DMS53 (cell line): ENCODE data around the gene MKNK1.

ENCODE experiments used
- DNase-seq: peaks from one replicate; lab custom pipeline; 2025; lab: John Stamatoyannopoulos, UW

MKNK1 gene

DNA sequence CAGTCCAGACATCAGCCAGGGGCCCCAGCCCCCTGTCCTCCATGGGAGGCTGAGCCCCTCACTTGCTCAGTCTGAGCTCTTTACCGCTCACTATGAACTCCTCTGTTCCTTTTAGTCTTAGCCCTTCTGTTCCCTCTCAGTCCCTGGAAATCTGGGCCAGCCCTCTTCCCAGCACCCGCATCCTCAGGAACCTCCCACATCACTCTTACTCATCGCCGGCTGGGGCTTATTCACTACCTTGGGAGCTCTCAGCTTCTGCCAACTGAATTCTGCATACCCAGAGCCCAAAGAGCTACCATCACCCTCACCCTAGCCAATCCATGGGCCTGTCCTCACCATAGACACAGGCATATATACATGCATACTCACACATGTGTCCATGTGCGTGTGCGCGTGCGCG is 64.1 kb downstream of the MKNK1 start:
- DNase-seq, result peak; percentile 33

DNA sequence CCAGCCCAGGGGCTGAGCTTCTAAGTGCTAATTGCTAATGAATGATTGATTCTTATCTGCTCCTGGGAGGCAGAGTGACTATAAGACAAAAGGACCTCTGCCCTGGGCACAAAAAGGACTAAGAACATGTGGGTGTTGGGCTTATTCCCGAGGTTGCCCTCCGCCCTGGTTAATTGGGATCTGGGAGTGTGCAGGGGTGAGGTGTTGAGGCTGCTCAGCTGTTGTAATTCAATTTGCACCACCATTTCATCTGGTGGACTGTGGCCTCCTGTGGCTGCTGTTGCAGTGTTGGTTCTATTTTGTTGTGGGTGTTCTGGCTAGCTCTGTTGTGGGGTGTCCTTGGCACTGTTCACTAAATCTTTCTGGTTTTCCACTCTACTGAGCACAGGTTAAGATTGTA is 65.9 kb downstream of the MKNK1 start:
- DNase-seq, result no peak

DNA sequence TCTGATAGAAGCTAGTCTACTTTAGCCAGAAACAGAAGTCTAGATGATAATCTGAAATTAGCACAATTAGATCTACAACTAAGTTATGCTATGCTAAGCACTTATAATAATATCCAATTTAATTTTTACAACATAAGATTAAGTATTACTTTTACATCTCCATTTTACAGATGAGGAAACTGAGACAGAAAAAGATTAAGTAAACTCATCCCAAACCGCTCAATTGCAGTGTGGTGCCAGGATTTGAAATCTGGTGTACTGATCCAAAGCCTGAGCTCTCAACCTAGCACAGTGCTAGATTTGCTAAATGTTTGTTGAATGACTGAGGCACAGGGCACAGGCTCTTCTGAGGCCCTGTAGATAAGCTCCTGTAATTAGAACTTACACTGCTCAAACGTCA is 66.4 kb downstream of the MKNK1 start:
- DNase-seq, result no peak

DNA sequence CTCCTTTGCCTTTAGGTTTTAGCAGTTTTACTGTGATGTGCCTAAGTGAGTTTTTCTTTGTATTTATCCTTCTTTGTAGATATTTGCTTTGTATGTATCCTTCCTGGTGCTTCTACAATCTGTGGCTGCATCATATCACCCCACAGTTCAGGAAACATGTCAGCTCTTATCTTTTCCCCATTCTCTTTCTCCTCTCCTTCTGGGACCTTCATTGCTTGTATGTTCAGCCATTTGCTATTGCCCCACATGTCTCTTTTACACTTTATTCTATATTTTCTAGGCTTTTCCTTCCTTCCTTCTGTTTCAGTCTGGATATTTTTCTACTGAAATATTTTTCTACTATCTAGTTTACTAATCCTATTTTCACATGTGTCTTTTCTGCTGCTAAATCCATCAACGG is 67.5 kb downstream of the MKNK1 start:
- DNase-seq, result no peak

DNA sequence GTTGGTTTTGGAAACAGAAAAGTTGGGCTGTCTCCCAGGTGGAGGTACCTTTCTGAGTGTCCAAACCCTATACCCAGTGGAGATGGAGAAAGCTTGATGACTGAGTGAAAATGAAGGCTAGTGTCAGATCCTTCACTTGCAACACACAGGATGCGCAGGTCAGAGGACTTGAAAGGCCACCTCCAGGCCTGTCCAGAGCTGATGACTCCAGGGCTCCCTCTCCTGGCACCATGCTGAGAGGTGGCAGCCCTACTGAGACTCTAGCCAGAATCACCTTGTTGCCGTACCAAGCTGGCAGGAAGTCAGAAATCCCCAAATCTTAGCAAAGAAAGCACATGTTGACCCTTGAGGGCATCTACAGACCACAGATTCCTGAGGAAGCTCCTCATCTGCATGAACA is 69.0 kb downstream of the MKNK1 start:
- DNase-seq, result peak; percentile 92

DNA sequence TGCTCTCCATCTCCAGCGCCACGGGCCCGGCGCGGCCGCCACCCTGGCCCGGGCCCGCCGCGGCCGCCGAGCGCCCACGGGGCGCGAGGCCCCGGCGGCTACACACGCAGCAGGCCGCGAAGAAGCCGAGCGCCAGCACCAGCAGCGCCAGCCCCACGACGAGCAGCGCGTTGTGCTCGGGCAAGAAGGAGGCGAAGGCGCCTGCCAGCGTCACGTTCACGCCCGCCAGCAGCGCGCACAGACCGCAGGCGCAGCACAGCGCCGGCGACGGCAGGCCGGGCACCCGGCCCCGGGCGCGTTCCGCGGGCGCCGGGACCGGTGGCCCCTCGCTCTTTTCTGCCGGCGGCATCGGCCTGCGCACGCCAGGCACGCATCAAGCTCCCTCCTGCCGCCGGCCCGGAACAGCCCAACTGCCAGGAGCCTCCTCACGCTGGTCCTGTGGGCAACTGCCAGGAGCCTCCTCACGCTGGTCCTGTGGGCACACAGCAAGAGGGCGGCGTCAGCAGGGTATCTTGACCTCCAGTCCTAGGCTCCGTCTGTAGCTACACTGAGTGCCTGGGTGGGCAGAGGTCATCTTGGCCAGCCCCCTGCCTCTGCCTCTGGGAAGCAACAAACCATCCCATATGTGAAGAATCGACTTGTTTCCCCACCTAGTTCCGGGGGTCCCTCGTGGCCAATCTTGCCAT is 70.7 kb downstream of the MKNK1 start:
- peak; percentile 74 for DNase-seq

DNA sequence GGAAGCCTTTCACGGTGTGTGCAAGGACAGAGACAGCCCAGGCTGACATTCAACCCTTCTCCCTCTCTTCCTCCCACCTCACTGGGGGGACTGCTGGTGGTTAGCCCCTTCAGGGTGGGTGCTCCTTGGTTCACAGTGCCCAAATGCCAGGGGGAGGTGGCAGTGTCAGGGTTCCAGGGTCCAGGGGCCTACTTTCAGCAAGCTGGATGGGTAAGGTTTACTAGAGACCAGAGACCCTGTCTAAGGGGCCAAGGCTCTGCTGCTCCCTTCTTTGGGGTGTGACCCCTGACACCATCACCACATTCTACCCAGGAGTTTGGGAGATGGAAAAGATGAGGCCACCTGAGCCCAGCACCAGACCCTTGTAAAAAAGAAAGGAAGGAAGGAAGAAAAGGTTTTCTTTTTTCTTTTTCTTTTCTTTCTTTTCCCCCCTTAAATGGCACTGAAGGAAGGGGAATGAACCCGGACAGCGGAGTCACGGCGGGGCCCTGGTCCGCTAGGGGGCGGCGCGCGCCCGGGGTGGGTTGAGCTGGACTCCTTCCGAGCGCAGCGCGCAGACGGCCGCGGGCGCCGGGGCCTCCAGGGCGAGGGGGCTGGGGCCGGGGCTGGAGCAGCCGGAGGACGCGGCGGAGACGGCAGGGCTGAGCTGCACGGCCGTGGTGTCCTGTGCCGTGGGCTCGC is 71.4 kb downstream of the MKNK1 start:
- DNase-seq, result peak; percentile 76

DNA sequence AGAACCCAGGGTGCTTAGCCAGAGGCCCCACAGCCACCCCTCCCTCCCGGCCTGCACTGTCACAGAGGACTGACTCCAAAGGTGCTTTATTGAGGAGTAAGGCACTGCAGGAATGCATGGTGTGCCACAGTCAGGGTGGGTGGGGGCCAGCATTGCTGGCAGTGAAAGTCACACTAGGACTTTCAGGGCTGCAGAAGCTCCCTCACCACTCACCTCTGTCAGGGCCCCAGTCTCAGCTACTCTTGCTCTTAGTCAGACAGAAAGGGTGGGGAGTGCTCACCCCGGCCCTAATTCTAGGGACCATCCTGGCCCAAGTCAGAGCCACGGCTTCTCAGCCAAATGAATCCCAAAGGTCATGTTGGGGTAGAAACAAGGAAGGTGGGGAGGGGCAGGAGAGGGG is 72.0 kb downstream of the MKNK1 start:
- no peak for DNase-seq

DNA sequence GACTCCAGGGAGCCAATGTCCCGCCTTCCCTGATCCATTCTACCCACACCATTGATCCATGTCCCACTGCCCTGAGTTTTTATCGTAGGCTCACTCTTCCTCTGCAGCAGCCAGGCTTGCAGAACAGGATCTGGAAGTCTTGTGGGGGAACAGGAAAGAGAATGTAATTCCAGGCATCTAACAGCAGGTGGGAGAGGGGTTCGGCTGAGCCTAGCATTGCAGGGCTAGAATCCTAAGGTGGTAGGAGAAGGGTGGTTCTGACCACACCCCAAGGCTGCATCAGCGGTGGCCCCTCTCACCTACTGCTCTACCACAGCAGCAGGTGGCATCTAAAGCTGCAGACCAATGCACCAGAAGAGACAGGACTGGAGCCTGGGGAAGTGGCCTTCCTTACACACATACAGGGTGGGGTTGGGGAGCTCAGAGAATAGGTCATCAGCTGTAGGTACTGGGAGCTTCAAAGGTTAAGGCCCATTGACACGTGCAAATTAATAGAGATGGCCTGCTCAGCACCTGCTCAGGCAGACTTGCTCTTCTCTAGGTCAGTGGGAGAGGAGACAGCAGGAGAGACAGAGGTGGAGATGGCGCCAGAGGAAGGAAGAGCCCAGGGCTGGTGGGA is 73.2 kb downstream of the MKNK1 start:
- DNase-seq, result peak; percentile 47

DNA sequence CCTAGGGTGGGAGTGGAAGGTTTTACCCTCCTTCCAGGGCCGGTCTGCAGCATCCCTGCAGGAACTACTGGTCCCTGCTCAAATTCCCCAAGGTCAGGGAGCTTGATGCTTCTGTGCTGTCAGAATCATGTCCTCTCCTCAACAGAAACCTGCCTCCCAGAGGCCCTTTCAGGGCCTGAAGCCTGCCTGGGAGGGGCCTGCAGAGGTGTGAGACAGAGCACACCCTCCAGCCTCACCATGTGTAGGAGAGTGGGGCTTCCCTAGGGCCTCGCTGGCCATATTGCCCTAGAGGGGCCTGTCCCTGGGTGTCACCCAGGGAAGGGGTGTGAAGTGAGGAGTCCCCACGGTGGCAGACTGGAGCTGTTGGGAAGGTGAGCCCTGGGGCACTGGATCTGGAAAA is 73.8 kb downstream of the MKNK1 start:
- DNase-seq, result no peak

DNA sequence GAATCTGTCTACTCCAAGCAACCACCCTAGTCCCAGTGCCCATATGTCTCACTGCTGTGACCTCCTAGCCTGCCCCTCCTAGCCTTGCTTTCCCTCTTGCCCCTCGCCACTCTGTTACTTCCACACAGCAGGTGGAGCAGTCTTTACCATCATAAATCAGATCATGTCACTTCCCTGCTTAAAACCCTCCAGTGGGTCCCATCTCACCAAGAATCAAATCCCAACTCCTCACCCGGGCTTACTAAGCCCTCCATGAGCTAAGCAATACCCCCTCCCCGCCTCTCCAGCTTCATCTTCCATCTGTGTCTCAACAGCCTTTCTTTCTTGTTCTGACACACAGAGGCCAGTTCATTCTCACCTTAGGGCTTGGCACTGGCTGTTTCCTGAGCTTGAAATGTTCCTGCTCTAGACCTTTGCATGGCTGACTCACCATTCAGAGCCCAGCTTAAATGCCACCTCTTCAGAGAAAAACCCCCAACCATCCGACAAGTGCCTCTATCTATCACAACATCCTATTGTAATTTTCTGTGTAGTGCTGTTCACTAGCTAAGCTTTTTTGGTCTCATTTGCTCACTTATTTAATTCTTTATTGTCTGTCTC is 74.9 kb downstream of the MKNK1 start:
- no peak for DNase-seq

DNA sequence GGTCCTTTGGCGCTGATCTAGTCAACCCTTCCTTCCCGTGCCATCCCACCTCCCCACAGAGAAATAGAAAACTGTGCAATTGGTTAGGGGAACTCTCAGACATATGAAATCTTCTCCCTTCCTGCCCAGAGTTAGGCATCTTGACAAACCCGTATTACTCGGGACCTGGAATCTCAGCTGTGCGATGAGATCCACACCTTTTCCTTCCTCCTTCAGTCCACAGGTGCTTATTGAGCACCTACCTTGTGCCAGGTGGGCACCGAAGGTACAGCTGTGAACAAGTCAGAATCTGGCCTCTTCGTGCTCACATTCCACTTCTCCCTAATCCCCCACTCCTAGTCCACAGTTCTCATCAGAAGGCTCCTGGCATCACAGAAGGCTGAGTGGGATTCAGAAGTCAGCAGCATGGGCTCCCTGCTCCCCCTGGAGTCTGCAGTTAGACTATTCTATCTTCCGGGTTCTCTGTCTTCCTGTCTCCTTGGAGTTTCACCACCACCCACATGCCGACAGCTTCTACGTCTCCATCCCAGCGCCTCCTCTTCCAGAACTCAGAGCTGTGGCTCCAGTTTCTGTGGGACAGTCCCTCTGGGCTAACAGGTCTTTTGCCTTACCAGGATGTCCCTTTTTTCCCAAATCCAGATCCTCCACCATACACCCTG is 75.6 kb downstream of the MKNK1 start:
- no peak for DNase-seq

DNA sequence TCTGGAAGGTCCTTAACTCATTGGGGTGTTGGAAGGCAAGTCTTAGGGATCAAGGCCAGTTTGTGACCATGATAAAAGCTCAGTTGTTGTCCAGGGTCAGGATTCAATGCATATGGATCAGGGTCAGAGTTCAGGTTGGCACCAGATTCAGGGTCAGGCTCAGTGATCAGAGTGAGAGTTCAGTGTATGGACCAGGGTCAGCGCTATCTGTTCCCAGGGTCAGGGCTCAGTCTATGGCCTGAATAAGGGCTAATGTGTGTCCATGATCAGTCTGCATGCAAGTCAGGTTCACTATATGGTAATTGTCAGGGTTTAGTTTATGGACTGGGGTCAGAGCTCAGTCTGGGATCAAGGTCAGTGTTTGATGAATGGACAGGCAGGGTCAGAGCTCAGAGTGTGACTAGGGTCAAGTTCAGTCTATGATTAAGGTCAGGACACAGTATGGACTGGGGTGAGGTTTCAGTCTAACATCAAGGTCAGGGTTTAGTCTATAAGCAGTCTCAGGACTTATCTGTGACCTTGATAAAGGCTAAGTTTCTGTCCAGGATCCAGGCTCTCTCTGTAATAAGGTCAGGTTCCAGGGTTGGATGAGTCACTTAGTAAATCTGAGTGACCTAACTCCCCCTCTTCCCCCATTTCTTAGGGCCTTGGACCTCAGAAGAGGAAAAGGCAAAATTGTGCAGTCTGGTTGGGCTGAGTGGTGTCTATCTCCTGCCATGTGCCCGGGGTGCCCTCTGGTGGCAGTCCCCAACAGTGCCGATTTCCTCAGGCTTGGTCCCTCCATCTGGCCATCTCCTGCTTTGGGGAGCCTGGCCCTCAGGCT is 76.4 kb downstream of the MKNK1 start:
- peak; percentile 91 for DNase-seq

DNA sequence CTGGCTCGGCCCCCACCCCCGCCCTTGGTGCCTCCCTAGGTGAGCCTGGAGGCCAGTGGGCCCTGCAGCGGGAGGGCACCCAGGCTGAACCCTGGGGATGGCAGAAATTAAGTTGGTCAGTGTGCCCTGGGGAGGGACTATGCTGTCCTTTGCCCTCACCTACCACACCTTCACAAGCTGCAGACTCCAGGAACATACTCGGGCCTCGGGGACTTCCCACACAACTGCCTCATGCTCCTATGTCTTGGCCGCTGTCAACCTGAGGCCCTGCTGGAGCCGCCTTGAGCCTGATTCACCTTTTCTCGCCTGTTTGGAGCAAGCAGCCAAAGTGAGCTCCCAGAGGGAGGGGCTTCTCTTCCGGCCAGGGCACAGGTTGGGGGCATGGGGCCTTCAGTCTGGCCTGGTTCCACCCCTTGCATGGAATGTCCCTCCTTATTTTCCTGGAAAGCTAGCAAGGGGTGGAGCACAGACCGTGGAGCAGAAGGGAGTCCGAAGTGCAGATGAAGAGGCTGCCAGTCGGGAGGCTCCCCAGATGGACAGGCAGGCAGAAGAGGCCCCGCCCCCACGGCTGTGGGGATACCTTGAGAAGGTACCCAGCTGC is 77.3 kb downstream of the MKNK1 start:
- no peak for DNase-seq

DNA sequence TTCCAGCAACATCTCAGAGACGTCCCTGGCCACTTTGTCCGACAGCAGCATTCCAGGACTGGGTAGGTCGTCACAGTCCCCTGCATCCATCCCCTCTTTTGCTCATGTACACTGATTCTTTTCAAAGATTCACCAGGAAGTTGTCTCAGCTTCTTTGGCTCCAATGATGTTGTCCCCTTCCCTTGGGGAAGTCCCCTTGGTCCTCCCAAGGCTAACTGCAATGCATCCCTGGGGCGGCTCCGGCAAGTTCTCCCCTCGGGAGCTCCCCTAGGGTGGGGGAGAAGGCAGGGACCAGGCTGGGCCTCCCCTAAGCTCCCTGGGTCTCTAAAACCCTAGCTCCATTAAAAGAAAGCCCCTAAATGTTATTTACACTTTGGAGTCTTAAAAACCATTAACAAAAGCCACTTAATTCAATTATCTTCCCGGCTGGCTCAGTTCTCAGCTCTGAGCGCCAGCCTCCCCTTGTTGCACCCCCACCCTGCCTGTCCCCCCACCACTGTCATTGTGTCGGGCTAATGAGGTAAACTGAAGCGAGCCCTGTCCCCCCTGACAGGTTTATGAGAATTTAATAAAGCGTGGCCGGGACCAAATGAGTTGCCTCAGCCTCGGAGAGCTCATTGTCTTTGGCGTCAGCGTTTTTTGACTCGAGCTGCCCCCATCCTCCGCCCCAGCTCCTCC is 77.9 kb downstream of the MKNK1 start:
- no peak for DNase-seq

DNA sequence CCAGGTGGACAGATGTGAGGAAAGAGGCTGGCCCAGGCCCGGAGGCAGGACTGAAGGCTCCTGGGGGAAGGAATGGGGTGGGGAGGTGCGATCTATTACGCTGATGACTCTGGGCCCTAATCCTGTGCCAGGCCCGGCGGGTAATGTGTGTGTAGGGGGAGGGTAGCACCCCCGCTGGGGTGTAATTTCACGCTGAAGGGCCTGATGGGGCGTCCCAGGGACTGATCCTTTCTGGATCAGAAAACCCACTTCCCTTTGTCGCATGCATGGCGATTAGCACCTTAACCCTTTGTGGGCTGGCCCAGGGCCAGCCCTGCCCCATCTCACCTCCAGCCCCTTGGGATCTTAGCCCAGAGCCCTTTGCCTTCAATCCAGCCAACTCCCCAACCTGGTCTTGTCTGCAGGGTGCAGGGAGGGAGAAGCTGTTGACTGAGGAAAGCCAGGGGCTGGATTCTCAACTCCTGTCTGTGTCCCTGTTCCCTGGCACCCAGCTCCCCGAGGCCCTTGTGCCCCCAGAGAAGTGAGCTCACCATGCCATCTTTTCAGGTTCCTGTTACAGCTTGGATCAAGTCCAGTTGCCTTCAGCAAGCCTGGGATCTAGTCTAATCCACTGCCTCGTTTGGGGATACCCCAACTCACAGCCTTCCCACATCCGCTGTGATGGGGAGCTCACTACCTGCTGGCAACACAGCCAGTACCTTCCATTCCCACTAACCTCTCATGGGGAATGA is 78.7 kb downstream of the MKNK1 start:
- DNase-seq, result no peak

DNA sequence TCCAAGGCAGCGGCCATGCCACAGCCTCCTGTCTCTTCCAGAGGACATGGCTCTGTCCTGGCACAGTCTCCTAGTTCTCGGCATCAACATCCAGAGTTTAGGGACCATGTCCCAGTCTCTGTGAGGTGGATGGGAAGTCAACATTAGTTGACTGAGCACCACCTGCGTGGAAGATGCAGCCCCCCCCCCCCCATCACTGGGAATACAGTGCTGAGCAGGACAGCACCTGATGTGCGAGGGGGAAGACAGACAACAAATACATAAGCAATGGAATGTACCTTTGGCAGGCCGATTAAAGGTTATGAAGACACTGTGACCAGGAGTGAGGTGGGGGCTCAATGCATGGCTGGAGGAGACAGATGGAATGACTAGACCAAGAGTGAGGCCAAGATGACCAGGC is 79.2 kb downstream of the MKNK1 start:
- DNase-seq, result no peak

DNA sequence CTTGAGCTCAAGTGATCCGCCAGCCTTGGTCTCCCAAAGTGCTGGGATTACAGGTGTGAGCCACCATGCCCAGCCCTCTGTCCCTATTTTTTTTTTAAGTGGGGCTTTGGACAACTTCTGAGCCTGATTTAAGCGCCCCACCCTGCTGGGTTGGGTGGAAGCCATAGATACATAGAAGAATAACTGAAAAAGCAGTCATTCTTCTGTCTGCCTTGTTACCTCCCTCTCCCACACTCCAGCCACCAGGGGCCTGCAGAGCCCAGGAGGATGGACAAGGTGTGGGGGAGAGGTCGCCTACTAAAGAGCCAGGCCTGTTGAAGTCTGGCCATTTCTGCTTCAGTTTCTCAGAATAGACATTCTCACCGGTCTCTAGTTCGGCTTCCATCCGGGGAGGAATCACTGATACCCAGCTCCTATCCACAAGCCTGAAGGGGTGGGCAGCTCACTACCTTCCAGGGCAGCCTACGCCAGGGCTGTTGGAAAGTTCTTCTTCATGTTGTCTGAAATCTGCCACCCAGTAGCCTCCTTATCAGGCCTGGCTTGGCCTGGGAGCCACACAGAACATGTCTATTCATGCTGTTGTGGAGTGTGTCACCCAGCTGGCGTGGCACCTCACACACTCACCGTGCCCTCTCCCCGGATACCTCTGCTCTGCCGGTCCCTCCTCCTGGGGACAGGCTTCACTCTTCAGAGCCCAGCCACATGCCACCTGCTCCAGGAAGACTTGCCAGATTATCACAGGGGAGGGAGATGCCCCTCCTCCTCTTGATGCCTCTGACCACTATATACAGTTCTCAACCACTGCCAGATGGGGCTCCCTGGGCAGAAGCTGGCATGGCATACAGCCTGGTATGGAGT is 80.3 kb downstream of the MKNK1 start:
- DNase-seq, result peak; percentile 54

DNA sequence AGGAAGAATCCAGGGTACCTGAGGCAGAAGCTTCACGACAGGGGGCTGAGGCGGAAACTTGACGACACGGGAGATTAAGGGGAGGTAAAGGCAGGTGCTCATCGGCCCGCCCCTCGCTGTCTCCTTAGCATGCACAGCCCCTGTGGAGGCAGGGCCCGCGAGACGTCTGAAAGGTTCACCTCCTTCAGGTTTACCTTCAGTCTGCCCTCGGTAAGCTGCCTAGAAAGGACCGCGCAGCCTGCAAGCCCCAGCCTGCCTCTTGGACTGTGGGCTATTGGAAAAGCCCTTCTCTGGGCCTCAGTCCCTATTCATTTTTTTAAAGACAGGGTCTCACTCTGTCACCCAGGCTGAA is 81.1 kb downstream of the MKNK1 start:
- no peak for DNase-seq
